Measurements from ENCODE around the gene MAMSTR. TPM values are rescaled to one million over a fixed set of nuclear protein-coding genes. Genes with fewer than 3 reads are reported as not detected.
A peak's percentile ranks its signal among the peaks of the same experiment; 100 is the strongest.

The MAMSTR gene
- total RNA-seq, 2 donors from 2014 or later = 1.1 to 1.7 TPM

- Mint-ChIP-seq H3K36me3 (ENCODE audit: low read depth) (no peaks in the 10 kb centered on the region), H3K4me3 (peak overlapping the region; percentile 62), H3K9me3 (no peaks in the 10 kb centered on the region), H3K27me3 (peaks cover 10% of the 10 kb centered on the region), H3K27ac (no peak overlapping the region), H3K4me1 (peaks cover 8% of the 10 kb centered on the region)
- peak; percentile 7 for ATAC-seq (replicated peaks)
Measured at GRCh38 chr19:48751845-48752495, 32.4 kb upstream of the MAMSTR start.

- no peaks in the 10 kb centered on the region for H3K9me3 Mint-ChIP-seq
- no peaks in the 10 kb centered on the region for H3K36me3 Mint-ChIP-seq (ENCODE audit: low read depth)
- ATAC-seq (replicated peaks) = no peak
- peaks cover 15% of the 10 kb centered on the region for H3K27me3 Mint-ChIP-seq
- no peak overlapping the region for H3K27ac Mint-ChIP-seq
- peaks cover 13% of the 10 kb centered on the region for H3K4me1 Mint-ChIP-seq
- peak overlapping the region; percentile 14 for H3K4me3 Mint-ChIP-seq
Measured at GRCh38 chr19:48750771-48751504, 31.4 kb upstream of the MAMSTR start.

- no peak for ATAC-seq (replicated peaks)
- Mint-ChIP-seq H3K27me3 (peaks cover 15% of the 10 kb centered on the region), H3K36me3 (ENCODE audit: low read depth) (no peaks in the 10 kb centered on the region), H3K9me3 (no peaks in the 10 kb centered on the region), H3K4me1 (peaks cover 14% of the 10 kb centered on the region), H3K27ac (no peak overlapping the region), H3K4me3 (no peak overlapping the region)
Measured at GRCh38 chr19:48750351-48750750, 30.8 kb upstream of the MAMSTR start.

GRCh38 chr19:48749571-48750198, 30.2 kb upstream of the MAMSTR start:
- Mint-ChIP-seq H3K4me1 (peaks cover 14% of the 10 kb centered on the region), H3K27ac (no peak overlapping the region), H3K36me3 (ENCODE audit: low read depth) (no peaks in the 10 kb centered on the region), H3K27me3 (peaks cover 15% of the 10 kb centered on the region), H3K9me3 (no peaks in the 10 kb centered on the region), H3K4me3 (no peak overlapping the region)
- ATAC-seq (replicated peaks) = no peak

- Mint-ChIP-seq H3K9me3 (no peaks in the 10 kb centered on the region), H3K36me3 (ENCODE audit: low read depth) (no peaks in the 10 kb centered on the region), H3K27ac (peak within 1 kb of the TSS; percentile 50), H3K4me3 (peak within 1 kb of the TSS; percentile 57), H3K4me1 (peaks cover 6% of the 10 kb centered on the region), H3K27me3 (peaks cover 5% of the 10 kb centered on the region)
- ATAC-seq (replicated peaks) = peak; percentile 87
Measured at GRCh38 chr19:48746738-48747575, 27.4 kb upstream of the MAMSTR start, which contains the start of gene IZUMO1. Gene IZUMO1 (minus strand): TSS chr19:48746909. CDS start chr19:48745859, 1,050 bp downstream.

- H3K27ac Mint-ChIP-seq = no peak overlapping the region
- peak overlapping the region; percentile 57 for H3K4me3 Mint-ChIP-seq
- ATAC-seq (replicated peaks) = no peak
- H3K36me3 Mint-ChIP-seq (ENCODE audit: low read depth) = no peaks in the 10 kb centered on the region
- peaks cover 5% of the 10 kb centered on the region for H3K27me3 Mint-ChIP-seq
- no peaks in the 10 kb centered on the region for H3K9me3 Mint-ChIP-seq
- peaks cover 6% of the 10 kb centered on the region for H3K4me1 Mint-ChIP-seq
Measured at GRCh38 chr19:48746110-48746509, 26.6 kb upstream of the MAMSTR start.

- H3K27ac Mint-ChIP-seq = no peak overlapping the region
- H3K4me3 Mint-ChIP-seq = peak overlapping the region; percentile 57
- peaks cover 6% of the 10 kb centered on the region for H3K4me1 Mint-ChIP-seq
Measured at GRCh38 chr19:48745208-48745995, 25.9 kb upstream of the MAMSTR start.

GRCh38 chr19:48742096-48742495, 22.6 kb upstream of the MAMSTR start:
- Mint-ChIP-seq H3K36me3 (ENCODE audit: low read depth) (no peaks in the 10 kb centered on the region), H3K4me3 (no peak overlapping the region), H3K27me3 (peaks cover 5% of the 10 kb centered on the region), H3K27ac (no peak overlapping the region), H3K4me1 (peaks cover 10% of the 10 kb centered on the region), H3K9me3 (no peaks in the 10 kb centered on the region)
- no peak for ATAC-seq (replicated peaks)

More at GRCh38 chr19:48745208-48745995, 25.9 kb upstream of the MAMSTR start:
- peaks cover 5% of the 10 kb centered on the region for H3K27me3 Mint-ChIP-seq
- H3K36me3 Mint-ChIP-seq (ENCODE audit: low read depth) = no peaks in the 10 kb centered on the region
- H3K9me3 Mint-ChIP-seq = no peaks in the 10 kb centered on the region
- ATAC-seq (replicated peaks) = peak; percentile 68

- Mint-ChIP-seq H3K27ac (no peak overlapping the region), H3K36me3 (ENCODE audit: low read depth) (no peaks in the 10 kb centered on the region), H3K9me3 (no peaks in the 10 kb centered on the region), H3K4me1 (peaks cover 9% of the 10 kb centered on the region), H3K27me3 (peaks cover 4% of the 10 kb centered on the region), H3K4me3 (no peak overlapping the region)
- ATAC-seq (replicated peaks) = no peak
Measured at GRCh38 chr19:48741129-48741999, 21.8 kb upstream of the MAMSTR start.

GRCh38 chr19:48740164-48740972, 20.8 kb upstream of the MAMSTR start, which contains the start of gene RASIP1:
Gene RASIP1 (minus strand): TSS chr19:48740610. CDS start chr19:48740282, 328 bp downstream.
- H3K4me3 Mint-ChIP-seq = peak within 1 kb of the TSS; percentile 13
- H3K4me1 Mint-ChIP-seq = peaks cover 4% of the 10 kb centered on the region
- ATAC-seq (replicated peaks) = no peak
- H3K36me3 Mint-ChIP-seq (ENCODE audit: low read depth) = no peaks in the 10 kb centered on the region
- H3K27me3 Mint-ChIP-seq = no peaks in the 10 kb centered on the region
- H3K27ac Mint-ChIP-seq = no peak within 1 kb of the TSS
- H3K9me3 Mint-ChIP-seq = no peaks in the 10 kb centered on the region

GRCh38 chr19:48739404-48740163, 20.1 kb upstream of the MAMSTR start:
- Mint-ChIP-seq H3K4me1 (peaks cover 4% of the 10 kb centered on the region), H3K9me3 (no peaks in the 10 kb centered on the region), H3K27me3 (no peaks in the 10 kb centered on the region), H3K4me3 (peak overlapping the region; percentile 13), H3K27ac (no peak overlapping the region), H3K36me3 (ENCODE audit: low read depth) (no peaks in the 10 kb centered on the region)
- no peak for ATAC-seq (replicated peaks)
